Muscle layer of duodenum (tissue), 2 donors: ENCODE results near the gene HCN1.

ENCODE experiments used
- H3K27ac ChIP-seq: one replicate; pipeline ENCODE4 v1.7.0; 2013; ENCODE audit warnings: mild to moderate bottlenecking, low read length
- H3K27me3 ChIP-seq: one replicate; pipeline ENCODE4 v1.7.0; 2013; ENCODE audit warnings: low read depth, mild to moderate bottlenecking, control low read depth, low read length
- H3K36me3 ChIP-seq, 2 donors: one replicate each; pipeline ENCODE4 v1.7.0; 2013; ENCODE audit warnings: low read length in 2 of 2, control low read depth in 1 of 2, mild to moderate bottlenecking in 1 of 2; ENCODE audit not compliant: insufficient read depth in 2 of 2, control insufficient read depth in 1 of 2
- H3K4me1 ChIP-seq, 2 donors: one replicate each; pipeline ENCODE4 v1.7.0; 2013; ENCODE audit warnings: low read length in 2 of 2, mild to moderate bottlenecking in 2 of 2, control low read depth in 1 of 2, moderate library complexity in 1 of 2; ENCODE audit not compliant: insufficient read depth in 2 of 2, control insufficient read depth in 1 of 2
- H3K4me3 ChIP-seq, 2 donors: one replicate each; pipeline ENCODE4 v1.7.0; 2013; ENCODE audit warnings: low read length in 2 of 2, low read depth in 1 of 2, mild to moderate bottlenecking in 1 of 2
- H3K9me3 ChIP-seq, 2 donors: one replicate each; pipeline ENCODE4 v1.7.0; 2013; ENCODE audit warnings: low read length in 2 of 2, control low read depth in 1 of 2, mild to moderate bottlenecking in 1 of 2; ENCODE audit not compliant: control insufficient read depth in 1 of 2
- donor health status: healthy.

The HCN1 gene

DNA sequence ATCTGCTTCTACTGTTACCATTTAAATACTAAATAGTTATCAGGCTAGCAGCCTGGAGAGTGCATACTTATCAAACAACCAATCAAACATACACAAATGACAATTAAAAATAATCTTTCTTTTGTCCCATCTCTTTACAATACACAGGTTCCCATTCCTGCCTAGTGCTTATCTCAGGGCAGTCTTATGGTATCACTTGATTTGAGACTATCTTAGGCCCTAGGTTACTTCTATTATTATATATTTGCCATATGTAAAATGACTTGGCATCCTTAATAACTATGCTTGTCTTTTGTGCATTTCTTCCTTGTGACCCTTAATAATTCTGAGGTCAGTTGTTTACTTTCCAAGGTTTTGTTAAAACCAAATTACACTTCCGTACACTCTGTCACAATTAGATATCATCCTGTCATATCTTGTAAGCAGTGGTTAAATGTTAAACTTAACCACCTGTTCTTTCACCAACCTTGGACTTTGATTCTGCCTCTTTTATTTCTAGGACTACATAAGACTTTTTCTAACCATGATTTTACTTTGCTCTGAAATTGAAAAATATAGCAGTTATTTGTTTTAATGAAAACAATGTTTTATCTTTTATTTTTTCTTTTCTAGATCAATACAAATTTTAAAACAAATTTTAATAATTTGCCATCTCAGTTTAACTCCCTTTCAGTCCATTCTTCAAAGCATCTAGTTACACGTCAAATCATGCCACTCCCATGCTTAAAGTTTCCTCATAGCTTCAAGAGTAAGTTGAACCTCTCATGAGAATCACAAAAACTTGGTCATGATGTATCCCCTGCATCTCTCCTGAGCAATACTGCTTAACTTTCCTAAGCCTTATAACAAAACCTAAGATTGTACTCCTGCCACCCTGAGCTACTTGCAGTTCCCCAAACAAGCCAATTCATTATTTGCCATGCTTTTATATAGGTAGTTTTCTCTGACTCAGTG is 281.3 kb downstream of the HCN1 start:
- Histone ChIP-seq H3K4me1 (no peaks in the 10 kb centered on the region), H3K4me3 (no peak overlapping the region), H3K27me3 (no peaks in the 10 kb centered on the region), H3K27ac (no peak overlapping the region), H3K9me3 (no peaks in the 10 kb centered on the region), H3K36me3 (no peaks in the 10 kb centered on the region)

DNA sequence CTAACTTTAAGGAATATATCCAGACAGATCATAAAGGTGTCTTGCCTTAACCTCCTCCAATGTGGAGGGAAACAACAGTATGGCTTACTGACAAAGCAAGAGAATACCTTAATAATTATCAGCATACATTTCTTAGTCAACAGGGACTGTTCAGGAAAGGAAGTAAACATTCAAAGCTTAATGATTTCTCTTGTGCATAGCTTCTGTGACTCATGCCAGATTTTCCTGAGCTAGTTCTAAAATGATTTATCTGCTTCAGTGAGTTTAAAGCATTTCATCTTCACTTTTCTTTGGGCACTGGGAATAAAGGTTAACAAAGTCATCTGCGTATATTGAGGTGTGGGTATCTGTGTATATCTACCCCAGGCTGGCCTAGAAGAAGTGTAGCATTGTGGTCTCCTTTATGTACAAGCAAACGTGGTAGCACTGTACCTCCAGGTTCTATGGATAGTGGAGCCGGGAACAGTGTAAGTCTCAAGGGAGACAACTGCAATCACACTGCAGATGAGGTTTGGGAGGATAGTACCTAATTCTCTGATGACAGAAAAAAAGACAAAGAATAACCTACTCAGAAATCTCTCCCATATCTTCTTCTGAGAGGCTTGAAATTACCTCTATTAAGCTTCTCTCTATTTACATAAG is 284.1 kb downstream of the HCN1 start:
- Histone ChIP-seq H3K9me3 (no peaks in the 10 kb centered on the region), H3K4me3 (no peak overlapping the region), H3K4me1 (no peaks in the 10 kb centered on the region), H3K27ac (no peak overlapping the region), H3K27me3 (no peaks in the 10 kb centered on the region), H3K36me3 (no peaks in the 10 kb centered on the region)

- no peaks in the 10 kb centered on the region for H3K9me3 ChIP-seq
- no peaks in the 10 kb centered on the region for H3K4me1 ChIP-seq
- H3K4me3 ChIP-seq, result no peak overlapping the region
- no peak overlapping the region for H3K27ac ChIP-seq
- no peaks in the 10 kb centered on the region for H3K36me3 ChIP-seq
- H3K27me3 ChIP-seq, result no peaks in the 10 kb centered on the region
Measured at GRCh38 chr5:45410304-45410995, 285.7 kb downstream of the HCN1 start.

DNA sequence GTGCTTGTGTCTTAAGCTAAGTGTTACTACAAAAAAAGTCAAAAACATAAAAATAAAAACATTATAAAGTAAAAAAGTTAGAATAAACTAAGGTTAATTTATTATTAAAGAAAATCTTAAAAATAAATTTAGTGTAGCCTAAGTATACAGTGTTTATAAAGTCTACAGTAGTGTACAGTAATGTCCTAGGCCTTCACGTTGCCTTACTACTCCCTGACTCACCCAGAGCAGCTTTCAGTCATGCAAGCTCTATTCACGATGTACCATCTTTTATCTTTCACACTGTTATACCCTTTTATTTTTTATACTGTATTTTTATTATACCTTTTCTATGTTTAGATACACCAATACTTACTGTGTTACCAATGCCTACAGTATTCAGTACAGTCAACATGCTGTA is 288.1 kb downstream of the HCN1 start:
- no peaks in the 10 kb centered on the region for H3K9me3 ChIP-seq
- no peaks in the 10 kb centered on the region for H3K36me3 ChIP-seq
- no peaks in the 10 kb centered on the region for H3K4me1 ChIP-seq
- H3K27ac ChIP-seq, result no peak overlapping the region
- H3K27me3 ChIP-seq, result no peaks in the 10 kb centered on the region
- no peak overlapping the region for H3K4me3 ChIP-seq

- Histone ChIP-seq H3K4me3 (no peak overlapping the region), H3K36me3 (no peaks in the 10 kb centered on the region), H3K9me3 (no peaks in the 10 kb centered on the region), H3K4me1 (no peaks in the 10 kb centered on the region), H3K27me3 (no peaks in the 10 kb centered on the region), H3K27ac (no peak overlapping the region)
Measured at GRCh38 chr5:45402804-45403455, 293.2 kb downstream of the HCN1 start.

- H3K4me1 ChIP-seq, result no peaks in the 10 kb centered on the region
- no peak overlapping the region for H3K4me3 ChIP-seq
- H3K9me3 ChIP-seq, result no peaks in the 10 kb centered on the region
- no peaks in the 10 kb centered on the region for H3K36me3 ChIP-seq
- H3K27me3 ChIP-seq, result no peaks in the 10 kb centered on the region
- H3K27ac ChIP-seq, result no peak overlapping the region
Measured at GRCh38 chr5:45399041-45399440, 297.1 kb downstream of the HCN1 start.

- no peaks in the 10 kb centered on the region for H3K9me3 ChIP-seq
- H3K36me3 ChIP-seq, result no peaks in the 10 kb centered on the region
- H3K4me3 ChIP-seq, result no peak overlapping the region
- H3K4me1 ChIP-seq, result no peaks in the 10 kb centered on the region
- H3K27ac ChIP-seq, result no peak overlapping the region
- no peaks in the 10 kb centered on the region for H3K27me3 ChIP-seq
Measured at GRCh38 chr5:45385321-45386058, 310.7 kb downstream of the HCN1 start.

GRCh38 chr5:45383985-45384384 is 312.2 kb downstream of the HCN1 start:
- Histone ChIP-seq H3K4me3 (no peak overlapping the region), H3K27me3 (no peaks in the 10 kb centered on the region), H3K27ac (no peak overlapping the region)

GRCh38 chr5:45382583-45382982 is 313.6 kb downstream of the HCN1 start:
- no peaks in the 10 kb centered on the region for H3K27me3 ChIP-seq
- H3K27ac ChIP-seq, result no peak overlapping the region
- no peaks in the 10 kb centered on the region for H3K36me3 ChIP-seq
- no peak overlapping the region for H3K4me3 ChIP-seq
- H3K4me1 ChIP-seq, result no peaks in the 10 kb centered on the region
- no peaks in the 10 kb centered on the region for H3K9me3 ChIP-seq

More at GRCh38 chr5:45383985-45384384, 312.2 kb downstream of the HCN1 start:
- Histone ChIP-seq H3K4me1 (no peaks in the 10 kb centered on the region), H3K36me3 (no peaks in the 10 kb centered on the region), H3K9me3 (no peaks in the 10 kb centered on the region)

DNA sequence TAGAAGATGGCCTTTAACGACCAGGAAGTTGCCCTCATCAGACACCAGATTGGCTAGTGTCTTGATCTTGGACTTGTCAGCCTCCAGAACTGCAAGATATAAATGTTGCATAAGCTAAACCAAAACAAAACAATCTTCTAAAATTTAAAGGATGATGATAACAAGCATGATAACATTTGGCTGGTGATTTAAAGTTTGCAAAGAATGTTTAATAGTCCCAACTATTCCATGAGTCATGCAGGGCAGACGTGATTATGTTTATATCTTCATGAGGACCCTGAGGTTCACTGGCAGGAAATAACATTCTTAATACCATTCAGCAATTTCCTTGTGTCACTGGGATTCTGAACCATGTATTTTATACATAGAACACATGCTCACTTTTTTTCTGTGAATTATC is 319.8 kb downstream of the HCN1 start:
- H3K4me1 ChIP-seq, result no peaks in the 10 kb centered on the region
- no peak overlapping the region for H3K27ac ChIP-seq
- H3K4me3 ChIP-seq, result no peak overlapping the region
- H3K27me3 ChIP-seq, result no peaks in the 10 kb centered on the region
- no peaks in the 10 kb centered on the region for H3K9me3 ChIP-seq
- H3K36me3 ChIP-seq, result no peaks in the 10 kb centered on the region
